ELF-1 (cell line): ENCODE data around the gene CD101.

Source experiments
- DNase-seq: peaks from one replicate; pipeline ENCODE4 v3.0.0-alpha.2; 2016; ENCODE audit warnings: low read depth, low spot score

CD101 gene

GRCh38 chr1:117054068-117054467 lies 52.5 kb downstream of the CD101 start:
- no peak for DNase-seq

GRCh38 chr1:117058810-117059209 lies 57.2 kb downstream of the CD101 start:
- DNase-seq = no peak

- no peak for DNase-seq
Observed at GRCh38 chr1:117059334-117059677, 57.7 kb downstream of the CD101 start.

GRCh38 chr1:117059678-117060440 lies 58.3 kb downstream of the CD101 start, which contains the start of gene TTF2:
TTF2 (plus strand) TSS chr1:117060326; CDS start chr1:117060347, 21 bp downstream.
- peak; percentile 100 for DNase-seq

GRCh38 chr1:117060441-117061317 lies 59.1 kb downstream of the CD101 start:
- DNase-seq = peak; percentile 75

GRCh38 chr1:117061986-117062415 lies 60.4 kb downstream of the CD101 start:
- no peak for DNase-seq

- no peak for DNase-seq
Observed at GRCh38 chr1:117066367-117066766, 64.8 kb downstream of the CD101 start.

GRCh38 chr1:117067533-117068370 lies 66.2 kb downstream of the CD101 start:
- peak; percentile 12 for DNase-seq

- DNase-seq = no peak
Observed at GRCh38 chr1:117068580-117068979, 67.0 kb downstream of the CD101 start.

GRCh38 chr1:117069220-117069844 lies 67.8 kb downstream of the CD101 start:
- DNase-seq = no peak

- DNase-seq = no peak
Observed at GRCh38 chr1:117070124-117070523, 68.6 kb downstream of the CD101 start.

- no peak for DNase-seq
Observed at GRCh38 chr1:117076648-117077047, 75.1 kb downstream of the CD101 start.

GRCh38 chr1:117077267-117077666 lies 75.7 kb downstream of the CD101 start:
- DNase-seq = no peak

- DNase-seq = no peak
Observed at GRCh38 chr1:117079737-117080136, 78.2 kb downstream of the CD101 start.

GRCh38 chr1:117084231-117084630 lies 82.7 kb downstream of the CD101 start:
- DNase-seq = no peak
